KMS-11 (cell line): Measurements from ENCODE around the gene NCKAP5.

Experiments
- H2AFZ ChIP-seq: fragments of 200-600 bp; sonication (generic); 2 replicates; pipeline ENCODE4 v1.6.1; 2016; ENCODE audit warnings: antibody characterized with exemption, mixed run types, low read depth
- H3K27ac ChIP-seq: fragments of 200-600 bp; sonication (generic); 2 replicates; pipeline ENCODE4 v1.6.1; 2016; ENCODE audit warnings: mild to moderate bottlenecking, mixed run types
- H3K27me3 ChIP-seq: fragments of 200-600 bp; sonication (generic); 2 replicates; pipeline ENCODE4 v1.6.1; 2017; ENCODE audit warnings: mild to moderate bottlenecking, low read depth, mixed run types, moderate library complexity; ENCODE audit not compliant: insufficient read depth
- H3K36me3 ChIP-seq: fragments of 200-600 bp; sonication (generic); 2 replicates; pipeline ENCODE4 v1.6.1; 2017; ENCODE audit warnings: mild to moderate bottlenecking, mixed run types; ENCODE audit not compliant: insufficient read depth
- H3K4me1 ChIP-seq: fragments of 200-600 bp; sonication (generic); 2 replicates; pipeline ENCODE4 v1.6.1; 2016; ENCODE audit warnings: mild to moderate bottlenecking, low read depth, mixed run types; ENCODE audit not compliant: poor library complexity, severe bottlenecking
- H3K4me2 ChIP-seq: fragments of 200-600 bp; sonication (generic); 2 replicates; pipeline ENCODE4 v1.7.0; 2016; ENCODE audit warnings: mild to moderate bottlenecking, mixed run types
- H3K4me3 ChIP-seq: fragments of 200-600 bp; sonication (generic); IDR thresholded peaks from 2 replicates; pipeline ENCODE4 v1.6.1; 2017; ENCODE audit warnings: low read depth, low read length, mixed read lengths; ENCODE audit not compliant: insufficient read depth
- H3K79me2 ChIP-seq: fragments of 200-600 bp; sonication (generic); 2 replicates; pipeline ENCODE4 v1.6.1; 2016; ENCODE audit warnings: low read depth, mixed run types; ENCODE audit not compliant: insufficient read depth
- H3K9ac ChIP-seq: fragments of 200-600 bp; sonication (generic); 2 replicates; pipeline ENCODE4 v1.6.1; 2016; ENCODE audit warnings: mild to moderate bottlenecking, mixed run types
- H4K20me1 ChIP-seq: fragments of 200-600 bp; sonication (generic); 2 replicates; pipeline ENCODE4 v1.6.1; 2016; ENCODE audit warnings: mild to moderate bottlenecking, mixed run types; ENCODE audit not compliant: insufficient read depth
- CTCF ChIP-seq: fragments of 200-600 bp; sonication (generic); conservative IDR thresholded peaks from 2 replicates; pipeline ENCODE4 v1.6.1; 2017; ENCODE audit warnings: low read depth, mild to moderate bottlenecking, antibody characterized with exemption, low read length, moderate library complexity, mixed read lengths

The NCKAP5 gene

GRCh38 chr2:132772340-132772739 is 795.9 kb downstream of the NCKAP5 start:
- no peaks in the 10 kb centered on the region for H3K27me3 ChIP-seq
- no peak overlapping the region for H3K4me3 ChIP-seq
- H3K4me1 ChIP-seq: no peaks in the 10 kb centered on the region
- no peaks in the 10 kb centered on the region for H3K36me3 ChIP-seq
- no peaks in the 10 kb centered on the region for H4K20me1 ChIP-seq
- no peak overlapping the region for H3K9ac ChIP-seq
- no peak overlapping the region for H2AFZ ChIP-seq
- TF ChIP-seq CTCF: no peak
- H3K4me2 ChIP-seq: no peak overlapping the region
- no peak overlapping the region for H3K27ac ChIP-seq
- H3K79me2 ChIP-seq: no peaks in the 10 kb centered on the region

GRCh38 chr2:132766573-132766972 is 801.7 kb downstream of the NCKAP5 start:
- no peak for TF ChIP-seq CTCF
- H3K27me3 ChIP-seq: no peaks in the 10 kb centered on the region
- no peak overlapping the region for H3K9ac ChIP-seq
- no peak overlapping the region for H3K4me2 ChIP-seq
- no peaks in the 10 kb centered on the region for H3K4me1 ChIP-seq
- H3K4me3 ChIP-seq: no peak overlapping the region
- H4K20me1 ChIP-seq: no peaks in the 10 kb centered on the region
- H3K79me2 ChIP-seq: no peaks in the 10 kb centered on the region
- H3K36me3 ChIP-seq: no peaks in the 10 kb centered on the region
- no peak overlapping the region for H3K27ac ChIP-seq
- H2AFZ ChIP-seq: no peak overlapping the region

GRCh38 chr2:132761437-132761836 is 806.8 kb downstream of the NCKAP5 start:
- Histone ChIP-seq H3K9ac (no peak overlapping the region), H3K4me2 (no peak overlapping the region), H4K20me1 (no peaks in the 10 kb centered on the region), H3K27me3 (no peaks in the 10 kb centered on the region), H3K4me1 (no peaks in the 10 kb centered on the region), H3K36me3 (no peaks in the 10 kb centered on the region), H3K4me3 (no peak overlapping the region), H3K27ac (no peak overlapping the region), H2AFZ (no peak overlapping the region), H3K79me2 (no peaks in the 10 kb centered on the region)
- TF ChIP-seq CTCF: no peak

GRCh38 chr2:132760971-132761370 is 807.3 kb downstream of the NCKAP5 start:
- no peaks in the 10 kb centered on the region for H3K79me2 ChIP-seq
- H2AFZ ChIP-seq: no peak overlapping the region
- no peaks in the 10 kb centered on the region for H3K4me1 ChIP-seq
- no peaks in the 10 kb centered on the region for H3K27me3 ChIP-seq
- no peak overlapping the region for H3K4me2 ChIP-seq
- TF ChIP-seq CTCF: no peak
- no peak overlapping the region for H3K4me3 ChIP-seq
- H3K27ac ChIP-seq: no peak overlapping the region
- no peak overlapping the region for H3K9ac ChIP-seq
- no peaks in the 10 kb centered on the region for H4K20me1 ChIP-seq
- no peaks in the 10 kb centered on the region for H3K36me3 ChIP-seq
